NB4 (cell line): ENCODE data around the gene CAMTA1.

Experiments
- TF ChIP-seq, protein P1 (sequence below): IDR thresholded peaks from one replicate; pipeline ENCODE4 v1.5.1; 2012; ENCODE audit warnings: low read depth, low read length
- TF ChIP-seq, protein P2 (sequence below): IDR thresholded peaks from 2 replicates; pipeline ENCODE4 v1.6.1; 2011; ENCODE audit warnings: low read depth, low read length

DNA sequence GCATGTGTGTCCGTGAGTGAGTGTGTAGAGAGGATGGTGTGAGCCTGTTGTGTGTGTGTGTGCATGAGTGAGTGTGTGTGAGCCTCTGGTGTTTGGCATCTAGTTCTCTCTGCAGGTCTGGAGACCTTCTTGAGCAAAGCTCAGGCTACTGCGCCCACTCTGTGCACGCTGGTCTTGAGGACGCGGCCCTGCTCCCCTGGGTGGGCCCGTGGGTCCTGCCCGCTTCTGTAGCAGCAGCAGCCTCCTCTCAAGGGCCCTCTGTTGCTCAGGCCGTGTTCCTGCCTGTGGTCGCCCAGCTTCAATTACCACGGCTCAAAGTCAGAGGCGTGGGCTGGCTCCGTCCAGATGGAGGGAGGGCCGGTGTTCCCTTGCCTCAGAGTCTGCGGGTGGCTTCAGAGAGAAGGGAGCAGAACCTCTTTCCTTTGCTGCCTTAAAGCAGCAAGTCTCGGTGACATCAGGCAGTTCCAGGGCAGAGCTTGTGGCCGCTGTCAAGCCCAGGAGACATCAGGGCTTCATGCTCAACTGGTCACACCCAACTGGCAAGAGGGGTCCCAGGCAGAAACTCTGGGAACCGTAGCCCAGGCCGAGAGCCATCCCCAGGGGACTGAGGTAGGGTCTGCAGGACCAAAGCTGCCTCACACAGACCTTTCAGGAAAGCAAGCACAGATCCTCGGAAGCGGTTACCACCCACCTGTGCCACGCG is 715.3 kb downstream of the CAMTA1 start:
- TF ChIP-seq, protein P1, sequence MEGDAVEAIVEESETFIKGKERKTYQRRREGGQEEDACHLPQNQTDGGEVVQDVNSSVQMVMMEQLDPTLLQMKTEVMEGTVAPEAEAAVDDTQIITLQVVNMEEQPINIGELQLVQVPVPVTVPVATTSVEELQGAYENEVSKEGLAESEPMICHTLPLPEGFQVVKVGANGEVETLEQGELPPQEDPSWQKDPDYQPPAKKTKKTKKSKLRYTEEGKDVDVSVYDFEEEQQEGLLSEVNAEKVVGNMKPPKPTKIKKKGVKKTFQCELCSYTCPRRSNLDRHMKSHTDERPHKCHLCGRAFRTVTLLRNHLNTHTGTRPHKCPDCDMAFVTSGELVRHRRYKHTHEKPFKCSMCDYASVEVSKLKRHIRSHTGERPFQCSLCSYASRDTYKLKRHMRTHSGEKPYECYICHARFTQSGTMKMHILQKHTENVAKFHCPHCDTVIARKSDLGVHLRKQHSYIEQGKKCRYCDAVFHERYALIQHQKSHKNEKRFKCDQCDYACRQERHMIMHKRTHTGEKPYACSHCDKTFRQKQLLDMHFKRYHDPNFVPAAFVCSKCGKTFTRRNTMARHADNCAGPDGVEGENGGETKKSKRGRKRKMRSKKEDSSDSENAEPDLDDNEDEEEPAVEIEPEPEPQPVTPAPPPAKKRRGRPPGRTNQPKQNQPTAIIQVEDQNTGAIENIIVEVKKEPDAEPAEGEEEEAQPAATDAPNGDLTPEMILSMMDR: no peak
- TF ChIP-seq, protein P2, sequence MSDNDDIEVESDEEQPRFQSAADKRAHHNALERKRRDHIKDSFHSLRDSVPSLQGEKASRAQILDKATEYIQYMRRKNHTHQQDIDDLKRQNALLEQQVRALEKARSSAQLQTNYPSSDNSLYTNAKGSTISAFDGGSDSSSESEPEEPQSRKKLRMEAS: no peak
